22Rv1 (cell line): ENCODE data around the gene WRNIP1.

Experiments used
- ZFX ChIP-seq: fragments of 450-650 bp; IDR thresholded peaks from 2 replicates; pipeline ENCODE4 v1.6.1; 2017; ENCODE audit warnings: antibody characterized with exemption, borderline replicate concordance
- TF ChIP-seq, protein P1 (sequence below): fragments of 450-650 bp; IDR thresholded peaks from 2 replicates; pipeline ENCODE4 v1.5.1; 2017; ENCODE audit warnings: mild to moderate bottlenecking

DNA sequence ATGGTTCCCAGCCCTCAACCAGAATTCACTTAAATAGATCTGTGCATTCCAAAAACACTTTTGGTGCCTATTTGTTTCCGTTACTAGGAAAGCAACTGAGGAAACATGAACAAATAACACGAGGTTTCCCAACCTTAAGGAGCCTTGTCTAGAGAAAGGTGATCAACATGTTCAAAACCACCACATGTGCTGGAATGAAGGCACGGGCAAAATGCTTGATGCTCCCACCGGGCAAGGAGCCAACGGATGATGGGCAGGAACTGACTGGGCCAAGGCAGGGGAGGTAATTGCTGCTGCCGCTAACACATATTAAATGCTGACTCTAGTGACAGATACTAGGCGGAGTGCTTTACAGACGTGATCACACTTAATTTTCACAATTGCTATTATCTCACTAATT is 17.0 kb upstream of the WRNIP1 start:
- TF ChIP-seq, protein P1, sequence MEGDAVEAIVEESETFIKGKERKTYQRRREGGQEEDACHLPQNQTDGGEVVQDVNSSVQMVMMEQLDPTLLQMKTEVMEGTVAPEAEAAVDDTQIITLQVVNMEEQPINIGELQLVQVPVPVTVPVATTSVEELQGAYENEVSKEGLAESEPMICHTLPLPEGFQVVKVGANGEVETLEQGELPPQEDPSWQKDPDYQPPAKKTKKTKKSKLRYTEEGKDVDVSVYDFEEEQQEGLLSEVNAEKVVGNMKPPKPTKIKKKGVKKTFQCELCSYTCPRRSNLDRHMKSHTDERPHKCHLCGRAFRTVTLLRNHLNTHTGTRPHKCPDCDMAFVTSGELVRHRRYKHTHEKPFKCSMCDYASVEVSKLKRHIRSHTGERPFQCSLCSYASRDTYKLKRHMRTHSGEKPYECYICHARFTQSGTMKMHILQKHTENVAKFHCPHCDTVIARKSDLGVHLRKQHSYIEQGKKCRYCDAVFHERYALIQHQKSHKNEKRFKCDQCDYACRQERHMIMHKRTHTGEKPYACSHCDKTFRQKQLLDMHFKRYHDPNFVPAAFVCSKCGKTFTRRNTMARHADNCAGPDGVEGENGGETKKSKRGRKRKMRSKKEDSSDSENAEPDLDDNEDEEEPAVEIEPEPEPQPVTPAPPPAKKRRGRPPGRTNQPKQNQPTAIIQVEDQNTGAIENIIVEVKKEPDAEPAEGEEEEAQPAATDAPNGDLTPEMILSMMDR: no peak
- TF ChIP-seq ZFX: no peak
